Left hindlimb (tissue), 1 donor: ENCODE data around the gene ETAA1.

ENCODE experiments used
- DNase-seq: peaks from one replicate; pipeline ENCODE4 v3.0.0-alpha.2; 2018

ETAA1 gene

DNA sequence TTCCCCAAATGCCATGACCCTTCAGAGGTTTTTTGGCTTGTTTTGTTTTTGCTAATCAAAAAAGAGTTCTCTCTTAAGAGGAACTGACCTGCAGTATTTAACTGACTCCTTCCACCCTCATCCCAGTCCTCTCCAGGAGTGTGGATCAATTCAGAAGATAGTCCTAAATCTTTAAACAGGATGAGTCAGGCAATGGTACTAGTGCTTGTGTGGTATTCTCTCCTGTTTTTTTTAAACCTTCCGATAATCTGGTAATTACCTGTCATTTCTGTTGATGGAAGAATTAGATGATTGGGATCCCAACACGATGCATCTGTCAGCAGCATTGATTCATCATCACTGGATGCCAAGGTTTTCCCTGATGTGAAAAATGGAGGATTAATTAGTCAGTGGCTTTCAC, 41.2 kb downstream of the ETAA1 start:
- DNase-seq = no peak

DNA sequence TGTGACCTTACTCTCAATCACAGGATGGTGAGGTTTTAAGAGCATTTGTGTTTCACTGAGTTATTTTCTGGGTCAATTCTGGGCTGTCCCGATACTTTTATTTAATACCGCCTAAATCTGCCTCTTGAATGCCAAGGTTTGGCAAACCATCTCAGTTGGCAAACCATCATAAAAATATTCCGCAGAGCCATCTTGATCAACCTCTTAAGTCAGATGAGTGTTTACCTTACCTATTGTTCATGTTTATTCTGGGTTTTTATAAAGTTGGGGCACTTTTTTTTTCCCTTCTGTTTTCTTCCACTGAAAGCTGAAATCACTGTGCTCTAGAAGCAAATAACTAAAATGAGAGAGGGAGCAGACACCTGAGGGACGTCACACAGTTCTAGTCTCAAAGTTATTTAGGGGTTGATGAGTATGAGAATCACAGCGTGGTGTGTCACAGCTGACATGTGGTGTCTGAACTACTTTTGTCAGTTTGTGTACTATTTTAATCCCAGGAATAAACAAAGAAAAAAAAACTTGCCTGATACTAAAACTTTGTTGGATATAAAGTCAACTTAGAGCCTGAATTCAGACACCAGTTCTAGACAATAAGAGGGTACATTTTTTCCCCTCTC, 48.6 kb downstream of the ETAA1 start:
- no peak for DNase-seq

DNA sequence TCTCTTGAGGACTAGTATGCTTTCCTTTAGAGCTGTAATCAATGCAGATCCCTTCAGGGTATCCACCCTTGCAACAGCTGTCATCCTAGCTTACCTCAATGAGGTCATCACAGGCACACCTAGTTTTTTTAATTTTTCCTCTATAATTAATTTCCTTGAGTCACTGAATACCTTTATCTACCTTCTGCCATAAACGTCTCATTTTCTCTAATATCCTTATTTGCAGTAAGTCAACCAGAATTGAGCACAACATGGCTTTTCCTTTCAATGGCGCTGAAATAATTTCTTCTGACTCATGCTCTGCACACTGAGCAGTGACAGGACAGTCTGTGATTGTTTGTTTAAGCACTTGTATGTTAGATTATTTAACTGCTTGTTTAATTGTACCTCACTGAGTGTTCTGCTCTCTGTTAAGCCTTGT, 49.4 kb downstream of the ETAA1 start:
- DNase-seq = no peak

DNA sequence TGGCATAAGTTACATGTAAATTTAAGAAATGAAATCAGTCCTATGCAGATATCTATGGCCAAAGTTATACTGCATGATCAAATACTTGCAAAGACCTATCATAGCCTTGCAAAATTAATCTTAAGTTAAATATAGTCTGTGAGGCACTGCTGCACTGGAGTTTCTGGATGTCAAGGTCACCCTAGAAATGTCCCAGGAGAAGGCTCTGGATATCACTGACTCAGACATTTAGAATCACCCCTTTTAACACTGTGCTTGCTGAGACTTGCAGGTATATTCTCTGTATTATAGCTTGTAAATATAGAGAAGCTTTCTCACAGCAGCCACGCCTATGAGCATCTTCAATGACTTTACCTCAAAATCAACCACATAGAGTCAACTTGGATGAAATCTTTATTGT, 51.5 kb downstream of the ETAA1 start:
- no peak for DNase-seq

DNA sequence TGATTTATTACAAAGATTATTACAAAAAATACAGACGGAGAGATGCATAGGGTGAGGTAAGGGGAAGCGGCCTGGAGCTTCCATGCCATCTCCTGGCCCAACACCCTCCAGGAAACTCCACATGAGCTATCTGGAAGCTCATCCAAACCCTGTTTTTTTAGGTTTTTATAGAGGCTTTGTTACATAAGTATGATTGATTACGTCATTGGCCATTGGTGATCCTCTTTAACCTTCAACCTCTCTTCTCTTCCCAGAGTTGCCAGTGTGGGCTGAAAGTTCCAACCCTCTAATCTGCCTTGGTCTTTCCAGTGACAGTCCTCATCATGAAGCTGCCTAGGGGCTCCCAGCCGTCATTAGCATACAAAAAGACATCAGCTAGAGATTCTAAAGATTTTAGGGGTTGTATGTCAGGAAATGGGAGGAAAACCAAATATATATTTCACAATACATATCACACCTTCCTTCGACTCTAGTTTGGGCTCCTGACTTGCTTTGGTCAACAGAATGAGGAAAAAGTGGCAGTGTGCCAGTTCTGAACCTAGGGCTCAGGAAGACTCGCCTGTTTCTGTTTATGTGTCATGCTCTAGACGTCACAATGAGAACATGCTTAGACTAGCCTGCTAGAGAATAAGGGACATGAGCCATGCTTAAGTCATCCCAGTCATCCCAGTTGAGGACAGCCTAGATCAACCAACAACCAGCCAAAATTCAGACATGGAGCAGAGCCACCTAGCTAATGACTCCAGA, 54.1 kb downstream of the ETAA1 start:
- no peak for DNase-seq

DNA sequence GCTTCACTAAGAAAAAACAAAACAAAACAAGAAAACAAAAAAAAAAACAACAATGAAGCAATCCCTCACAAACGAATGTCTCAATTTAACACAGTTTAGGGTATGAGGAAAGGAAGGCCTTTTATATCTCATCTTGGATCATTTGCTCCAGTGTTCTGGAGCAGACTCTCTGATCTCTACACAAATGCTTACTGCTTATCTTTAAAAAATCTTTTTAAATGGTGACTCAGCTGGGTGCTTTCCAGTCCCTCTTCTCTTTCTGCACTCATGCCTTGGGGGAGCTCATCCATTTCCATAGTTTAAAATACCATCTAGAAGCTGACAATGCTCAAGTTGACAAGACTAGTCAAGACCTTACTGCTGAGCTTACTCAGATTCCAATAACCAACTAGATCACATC, 56.2 kb downstream of the ETAA1 start:
- DNase-seq = no peak

DNA sequence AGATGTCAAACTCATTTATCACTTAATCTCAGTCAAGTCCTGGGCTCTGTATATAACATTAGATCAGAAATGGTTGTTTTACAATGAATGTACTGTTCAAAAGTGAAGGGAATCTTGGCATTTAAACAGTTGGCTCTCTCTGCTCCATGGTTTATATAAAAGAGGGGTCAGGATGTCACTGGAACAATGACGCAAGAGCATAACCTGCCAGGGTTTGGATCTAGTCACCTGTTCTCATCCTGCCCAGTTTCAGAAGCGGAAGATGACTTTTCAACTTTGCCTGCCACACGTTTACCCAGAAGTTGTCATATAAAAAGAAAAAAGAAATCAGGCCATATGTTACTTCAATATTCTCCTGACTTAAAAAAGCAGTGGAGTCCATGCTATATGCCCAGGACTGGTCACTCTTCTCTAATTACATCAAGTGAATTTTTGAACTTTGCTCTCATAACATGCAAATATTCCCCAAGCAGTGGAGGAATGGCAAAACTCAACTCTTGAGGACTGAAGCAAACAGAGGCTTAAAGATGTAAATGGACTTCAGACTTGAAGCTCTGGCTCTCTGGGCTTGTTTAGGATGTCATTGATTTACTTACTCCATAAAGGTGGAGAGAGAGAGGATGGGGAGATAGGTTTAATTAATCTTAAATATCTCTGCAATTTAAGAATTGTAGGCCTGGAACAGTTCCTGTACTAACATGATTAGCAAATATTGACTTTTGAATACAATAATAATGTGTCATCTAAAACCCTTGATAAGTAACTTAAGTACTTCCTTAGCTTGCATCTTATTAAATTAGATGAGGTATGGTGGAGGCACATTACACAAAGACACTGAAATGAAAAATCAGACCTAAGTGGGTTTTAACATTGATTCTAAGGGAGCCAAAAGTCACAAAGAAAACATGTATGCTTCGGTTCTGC, 58.3 kb downstream of the ETAA1 start:
- no peak for DNase-seq

DNA sequence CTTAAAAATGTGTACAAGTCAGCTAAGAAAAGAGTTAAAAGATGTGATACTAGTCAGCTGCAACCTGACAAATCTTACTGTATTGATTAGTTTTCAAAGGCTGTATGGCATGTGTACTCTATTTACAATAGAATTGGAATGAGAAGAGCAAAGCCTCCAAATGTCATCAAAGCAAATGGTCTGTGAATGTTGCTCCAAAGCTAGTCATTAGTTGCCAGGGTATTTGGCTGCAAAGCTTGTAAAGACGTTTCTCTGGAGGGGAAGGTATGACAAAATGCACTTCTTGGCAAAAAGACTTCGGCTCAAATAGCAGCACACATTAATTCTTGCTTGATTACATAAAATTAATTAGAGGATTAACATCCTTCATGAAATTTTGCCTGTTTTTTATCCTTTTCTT, 59.3 kb downstream of the ETAA1 start:
- DNase-seq = no peak

DNA sequence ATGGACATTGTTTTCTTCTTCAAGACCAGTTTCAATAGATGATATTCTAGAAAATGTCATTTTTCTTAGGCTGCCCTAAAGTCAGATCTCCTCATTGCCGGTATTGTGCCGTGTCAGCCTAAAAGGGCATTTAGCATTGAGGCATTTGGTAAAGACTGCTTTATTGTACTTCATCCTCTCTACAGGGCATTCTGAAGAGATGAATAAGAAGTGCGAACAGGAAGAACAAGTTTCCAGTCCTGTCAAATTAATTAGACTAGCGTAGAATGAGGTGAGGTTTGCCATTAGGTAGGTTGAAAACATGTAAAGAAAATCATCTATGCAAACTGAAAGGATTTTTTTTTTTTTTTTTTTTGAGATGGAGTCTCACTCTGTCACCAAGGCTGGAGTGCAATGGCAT, 60.6 kb downstream of the ETAA1 start:
- DNase-seq = no peak

DNA sequence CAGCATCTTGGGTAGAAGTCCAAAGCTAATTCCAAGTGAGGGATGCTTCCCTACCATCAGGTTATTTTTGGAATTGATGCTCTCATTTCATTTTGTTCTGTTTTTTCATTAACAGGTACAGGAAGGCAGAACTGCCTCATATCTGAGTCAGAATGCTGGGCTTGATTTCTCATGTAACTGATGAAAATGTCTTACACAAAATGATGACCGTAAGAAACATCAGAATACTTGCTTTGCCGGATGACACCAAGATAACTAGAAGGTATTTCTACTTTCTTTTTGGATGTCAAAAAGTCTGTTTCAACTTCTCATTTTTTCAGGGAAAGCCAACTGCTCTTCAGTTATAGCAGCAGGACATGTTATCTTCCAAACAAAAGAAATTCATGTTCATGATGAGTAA, 62.6 kb downstream of the ETAA1 start:
- no peak for DNase-seq
